EL (cell line): ENCODE data around the gene AXIN2.
A peak's percentile ranks its signal among the peaks of the same experiment; 100 is the strongest.
"Not testable (repeated sequence)": the region's sequence is repeated elsewhere in the genome, so short reads cannot be mapped to it uniquely, and the experiment has no call there.

Experiments
- DNase-seq: peaks from one replicate; pipeline ENCODE4 v3.0.0-alpha.2; 2016

AXIN2 gene

DNA sequence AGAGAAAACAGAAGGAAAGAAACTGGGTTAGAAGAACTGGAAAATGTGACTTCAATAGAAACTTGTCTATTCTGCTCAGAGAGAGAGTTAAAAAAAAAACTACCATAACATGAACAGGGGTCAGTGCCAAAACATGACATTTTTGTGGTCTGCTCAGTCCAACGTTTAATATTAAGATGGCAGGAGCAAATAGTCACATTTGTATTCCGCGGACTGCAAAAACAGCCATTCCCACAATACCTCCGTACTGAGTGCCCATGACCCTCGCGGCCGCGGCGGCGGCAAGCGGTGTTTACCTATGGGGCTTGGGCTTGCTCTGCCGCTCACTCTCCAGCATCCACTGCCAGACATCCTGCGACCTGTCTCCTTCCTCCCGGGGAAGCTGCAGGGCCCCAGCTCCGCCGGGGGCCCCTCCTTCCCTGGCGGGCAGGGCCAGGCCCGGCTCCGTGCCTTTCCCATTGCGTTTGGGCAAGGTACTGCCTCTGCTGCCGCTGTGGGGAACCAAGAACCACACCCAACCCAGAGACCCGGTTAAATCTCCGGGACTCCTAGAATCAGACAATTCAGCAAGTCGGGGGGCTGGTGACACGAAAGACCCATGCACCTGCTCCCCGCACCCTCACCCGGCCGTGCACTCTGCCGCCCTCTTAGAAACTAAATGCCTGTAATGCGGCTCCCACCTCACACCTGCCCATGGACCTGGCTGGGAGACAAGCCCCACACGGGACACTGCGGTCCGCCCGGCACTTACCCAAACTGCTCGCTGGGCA lies 24.7 kb downstream of the AXIN2 start:
- DNase-seq = no peak

DNA sequence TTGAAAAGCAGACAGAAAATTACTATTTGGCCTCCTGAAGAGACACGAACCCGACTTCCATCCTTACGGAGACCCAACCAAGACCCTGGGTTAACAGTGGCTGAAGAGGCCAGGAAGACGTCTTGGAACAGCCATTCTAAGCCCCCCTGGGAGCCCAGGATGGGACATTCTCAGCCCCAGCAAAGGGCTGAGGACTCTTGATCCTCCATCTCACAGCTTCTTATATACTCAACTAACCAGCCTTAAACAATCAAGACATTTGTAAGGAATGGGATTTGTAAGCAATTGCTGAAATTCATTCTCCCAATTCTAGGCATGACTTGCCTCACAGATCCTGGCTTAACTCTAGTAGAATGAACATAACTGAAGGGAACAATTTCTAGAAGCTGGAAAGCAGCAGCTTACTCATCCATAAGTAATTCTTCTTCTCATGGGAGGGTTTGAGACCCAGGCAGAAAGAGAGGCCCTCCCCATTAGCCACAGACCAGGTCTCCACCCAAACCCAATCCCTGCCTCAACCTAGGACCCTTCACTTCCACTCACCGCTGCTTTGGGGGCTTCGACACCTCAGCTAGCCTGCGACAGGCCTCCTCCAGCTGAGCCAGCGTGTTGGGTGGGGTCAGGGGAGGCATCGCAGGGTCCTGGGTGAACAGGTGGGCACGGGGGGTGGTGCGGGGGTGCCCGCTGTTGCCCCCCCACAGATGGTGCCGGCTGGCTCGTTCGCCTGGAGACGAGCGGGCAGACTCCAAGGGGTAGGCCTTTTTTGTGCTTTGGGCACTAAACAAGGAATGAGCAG lies 25.5 kb downstream of the AXIN2 start:
- DNase-seq = no peak

DNA sequence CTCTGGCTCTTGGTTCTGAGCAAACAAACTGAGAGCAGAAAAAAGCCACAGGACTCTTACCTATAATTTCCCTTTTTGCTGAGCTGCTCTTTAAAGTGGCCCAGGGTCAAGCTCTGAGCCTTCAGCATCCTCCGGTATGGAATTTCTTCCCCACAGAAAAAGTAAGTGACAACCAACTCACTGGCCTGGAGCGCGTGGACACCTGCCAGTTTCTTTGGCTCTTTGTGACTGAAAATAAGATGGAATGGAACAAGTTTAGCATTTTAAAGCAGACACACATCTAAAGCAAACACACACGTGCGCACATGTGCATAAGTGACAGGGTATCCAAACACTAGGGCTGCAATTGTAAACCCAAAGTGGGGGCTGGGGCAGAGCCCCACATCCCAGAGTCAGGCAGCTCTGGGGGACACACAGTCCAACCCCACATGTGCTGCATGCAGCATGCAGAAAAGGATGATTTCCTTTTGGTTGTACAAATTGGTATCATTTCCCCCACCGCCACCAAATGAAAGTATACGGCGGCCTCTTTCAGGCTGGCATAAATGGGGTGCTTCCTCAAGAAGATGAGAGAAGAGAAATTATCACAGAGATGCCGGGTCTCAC lies 27.5 kb downstream of the AXIN2 start:
- DNase-seq = no peak

GRCh38 chr17:65533056-65533745 lies 28.2 kb downstream of the AXIN2 start:
- no peak for DNase-seq

DNA sequence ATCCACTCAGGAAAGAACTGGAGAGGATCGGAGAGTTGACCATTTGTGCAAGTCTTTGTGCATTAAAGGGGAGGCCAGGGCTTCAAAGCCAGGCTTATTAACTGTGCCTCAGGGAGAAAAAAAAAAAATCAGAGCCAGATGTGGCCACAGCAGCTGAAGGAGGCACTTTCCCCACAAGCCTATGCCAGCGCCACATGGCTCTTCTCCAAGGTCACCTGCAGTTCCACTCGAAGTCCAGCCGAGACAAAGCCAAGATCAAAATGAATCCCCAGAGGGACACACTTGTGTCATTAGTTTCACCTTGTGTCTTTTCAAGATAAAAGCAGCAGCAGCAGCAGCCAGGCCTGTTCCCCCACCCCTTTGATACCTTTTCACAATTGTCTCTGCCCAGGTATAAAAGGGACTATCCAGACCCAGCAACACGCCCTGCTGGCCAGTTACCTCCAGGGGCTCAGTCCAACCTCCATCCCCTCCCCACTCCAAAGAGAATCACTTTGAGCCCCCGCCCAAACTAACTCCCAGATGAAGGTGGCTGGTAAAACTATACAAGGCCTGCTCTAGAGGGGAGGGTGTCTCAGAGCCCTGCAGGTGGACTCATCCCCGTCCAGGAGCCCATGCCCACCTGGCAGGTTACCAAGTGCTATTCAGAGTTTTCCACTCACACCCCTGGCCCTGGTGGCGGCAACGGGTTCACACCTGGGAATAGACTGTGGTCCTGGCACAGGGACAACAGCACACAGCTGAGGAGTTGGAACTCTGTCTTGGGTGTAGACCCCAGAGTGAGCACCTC lies 29.2 kb downstream of the AXIN2 start:
- no peak for DNase-seq

DNA sequence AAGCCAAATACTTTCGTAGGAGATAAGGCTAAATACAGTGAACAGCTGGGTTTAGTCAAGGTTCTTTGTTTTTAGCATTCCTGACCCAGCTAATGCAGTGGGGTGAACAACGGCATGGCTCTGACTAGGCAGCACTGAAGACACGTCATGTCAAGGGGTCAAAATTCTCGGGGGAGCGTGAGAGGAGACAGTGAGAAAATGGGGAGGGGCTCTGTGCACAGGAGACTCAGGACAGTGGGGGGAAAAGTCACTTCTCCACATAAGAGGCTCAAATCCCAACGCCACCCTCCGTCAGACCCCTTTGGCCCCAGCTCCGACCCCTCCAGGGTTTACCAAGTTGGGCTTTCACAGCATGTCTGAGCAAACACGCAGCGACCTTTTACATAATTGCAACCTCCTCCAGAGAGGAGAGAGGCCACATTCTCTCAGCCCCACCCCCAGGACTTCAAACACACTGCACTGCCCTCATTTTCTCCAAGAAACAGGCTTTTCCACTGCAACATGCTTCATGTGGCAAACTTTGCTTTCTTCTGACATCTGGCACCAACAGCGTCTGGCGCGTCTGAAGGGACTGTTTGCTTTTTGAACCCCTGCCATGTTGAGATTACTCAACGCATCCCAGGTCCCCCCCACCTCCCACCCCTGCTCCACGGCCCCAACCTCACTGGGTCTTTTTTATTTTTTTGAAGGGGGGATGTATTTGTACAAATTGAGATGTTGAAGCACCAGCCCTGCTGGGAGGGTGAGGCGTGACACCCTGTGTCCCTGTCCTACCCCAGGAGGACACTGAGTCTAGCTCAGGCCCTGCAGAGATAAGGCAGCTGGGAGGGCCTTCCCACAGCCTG lies 30.0 kb downstream of the AXIN2 start:
- DNase-seq = peak; percentile 31

GRCh38 chr17:65530523-65531255 lies 30.8 kb downstream of the AXIN2 start:
- DNase-seq = no peak

DNA sequence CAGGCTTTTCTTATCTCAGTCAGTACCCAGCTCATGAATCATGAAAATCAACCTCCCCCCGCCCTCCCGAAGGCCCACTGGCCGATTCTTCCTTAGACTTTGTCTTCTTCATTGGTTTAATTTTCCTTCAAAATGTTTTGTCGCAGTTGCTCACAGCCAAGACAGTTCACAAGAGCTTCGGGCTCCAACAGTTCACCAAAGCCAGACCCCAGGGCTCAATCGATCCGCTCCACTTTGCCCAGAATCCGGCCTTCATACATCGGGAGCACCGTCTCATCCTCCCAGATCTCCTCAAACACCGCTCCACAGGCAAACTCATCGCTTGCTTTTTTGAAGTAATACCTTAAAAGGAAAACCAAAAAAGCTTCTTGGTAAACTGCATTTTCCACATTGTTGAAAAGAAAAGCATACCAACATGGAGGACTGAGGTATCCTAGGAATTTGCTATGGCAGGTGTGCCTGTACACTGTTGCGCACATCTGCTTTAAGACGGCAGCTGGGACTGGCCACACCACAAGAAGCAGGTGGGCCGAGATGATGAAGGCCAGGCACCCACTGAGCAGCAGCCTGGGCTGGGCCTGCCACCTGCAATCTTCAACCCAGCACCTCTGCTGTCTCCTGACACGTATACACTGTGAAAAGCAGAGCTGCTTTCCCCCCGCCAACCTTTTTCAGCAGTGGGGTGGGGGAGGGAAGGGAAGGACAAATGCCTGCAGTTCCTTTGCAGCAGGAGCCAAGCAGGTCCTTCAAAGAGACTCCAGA lies 31.5 kb downstream of the AXIN2 start:
- DNase-seq = no peak

GRCh38 chr17:65529040-65529633 lies 32.3 kb downstream of the AXIN2 start:
- DNase-seq = no peak

DNA sequence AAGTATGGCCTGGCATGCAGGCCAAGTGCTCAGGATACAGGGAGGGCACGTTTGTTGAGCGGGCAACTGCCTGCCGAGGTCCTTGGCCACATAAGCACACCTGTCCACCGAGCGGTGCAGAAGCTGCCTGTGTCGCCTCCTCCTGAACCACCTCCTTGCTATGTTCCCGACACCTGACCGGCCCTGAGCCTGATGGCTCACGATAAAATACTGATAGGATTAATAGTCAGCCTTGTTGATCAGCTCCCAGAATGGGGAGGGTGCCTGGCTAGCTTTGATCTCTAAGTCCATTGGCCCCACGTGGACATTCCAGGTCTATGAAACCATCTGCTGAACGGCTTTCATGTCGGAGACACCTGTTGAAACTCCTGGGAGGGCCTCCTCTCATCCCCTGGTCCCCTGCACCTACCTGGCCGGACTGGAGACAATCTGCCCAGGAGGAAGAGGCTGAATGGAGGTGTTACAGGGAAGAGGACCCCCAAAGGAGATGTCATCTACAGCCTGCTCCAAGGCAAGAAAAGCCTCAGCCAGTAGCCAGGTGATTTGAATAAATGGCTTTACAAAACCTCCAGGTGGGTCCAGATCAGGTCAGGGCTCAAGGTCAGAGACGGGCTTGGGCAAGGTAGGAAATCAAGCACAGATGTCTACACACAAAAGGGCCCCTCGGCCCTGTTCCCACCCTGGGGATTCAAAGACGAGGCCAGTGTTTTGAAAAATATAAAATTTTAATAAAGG lies 33.4 kb downstream of the AXIN2 start:
- no peak for DNase-seq

- DNase-seq = no peak
These were observed 34.1 kb downstream of the AXIN2 start for GRCh38 chr17:65527381-65527780.

DNA sequence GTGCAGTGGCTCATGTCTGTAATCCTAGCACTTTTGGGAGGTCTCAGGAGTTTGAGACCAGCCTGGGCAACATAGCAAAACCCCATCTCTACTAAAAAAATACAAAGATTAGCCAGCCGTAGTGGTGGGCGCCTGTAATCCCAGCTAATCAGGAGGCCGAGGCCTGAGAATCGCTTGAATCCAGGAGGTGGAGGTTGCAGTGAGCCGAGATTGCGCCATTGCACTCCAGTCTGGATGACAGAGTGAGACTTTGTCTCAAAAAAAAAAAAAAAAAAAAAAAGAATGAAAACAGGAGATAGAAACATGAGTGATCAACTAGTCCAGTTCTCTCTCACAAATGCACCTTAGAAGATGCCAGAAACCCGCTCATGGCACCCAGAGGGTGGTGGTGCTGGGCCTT lies 34.6 kb downstream of the AXIN2 start:
- not testable (repeated sequence) for DNase-seq

- no peak for DNase-seq
These were observed 37.4 kb downstream of the AXIN2 start for GRCh38 chr17:65523853-65524664.

DNA sequence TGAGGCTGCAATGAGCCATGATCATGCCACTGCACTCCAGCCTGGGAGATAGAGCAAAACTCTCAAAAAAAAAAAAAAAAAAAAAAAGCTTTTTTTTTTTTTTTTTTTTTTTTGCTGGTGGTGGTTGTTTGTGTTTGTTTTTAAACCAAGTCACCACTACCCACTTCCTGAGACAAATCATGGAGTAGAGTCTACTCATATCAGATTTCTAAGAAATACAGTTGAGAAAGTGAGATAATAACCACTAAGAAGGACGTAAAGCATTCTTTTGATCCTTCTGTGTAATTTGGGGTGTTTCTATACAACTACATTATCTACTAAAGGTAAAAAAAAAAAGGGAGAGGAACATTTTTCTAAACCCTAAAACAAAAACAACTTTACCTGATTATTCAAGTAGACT lies 38.0 kb downstream of the AXIN2 start:
- no peak for DNase-seq

DNA sequence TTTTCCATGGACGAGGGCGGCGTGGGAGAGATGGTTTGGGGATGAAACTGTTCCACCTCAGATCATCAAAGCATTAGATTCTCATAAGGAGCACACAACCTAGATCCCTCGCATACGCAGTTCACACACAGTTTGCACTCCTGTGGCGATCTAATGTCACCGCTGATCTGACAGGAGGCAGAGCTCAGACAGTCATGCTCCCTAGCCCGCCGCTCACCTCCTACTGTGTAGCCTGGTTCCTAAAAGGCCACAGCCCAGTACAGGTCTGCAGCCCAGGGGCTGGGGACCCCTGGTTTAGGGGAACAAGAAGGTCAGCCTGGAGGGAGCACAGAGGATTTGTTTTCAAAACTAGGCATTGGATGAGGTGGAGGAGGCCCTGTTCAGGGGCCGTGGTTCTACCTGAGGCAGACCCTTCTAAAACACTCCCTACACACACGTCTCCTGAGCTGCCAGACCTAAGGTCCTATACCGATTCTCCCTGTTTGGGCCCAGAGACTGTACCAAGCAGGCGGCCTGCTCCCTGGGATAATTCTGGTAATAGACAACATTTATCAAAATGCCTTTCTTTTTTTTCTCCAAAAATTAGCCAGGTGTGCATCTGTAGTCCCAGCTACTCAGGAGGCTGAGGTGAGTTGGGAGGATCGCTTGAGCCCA lies 38.6 kb downstream of the AXIN2 start:
- no peak for DNase-seq

- no peak for DNase-seq
These were observed 42.0 kb downstream of the AXIN2 start for GRCh38 chr17:65519462-65519861.

DNA sequence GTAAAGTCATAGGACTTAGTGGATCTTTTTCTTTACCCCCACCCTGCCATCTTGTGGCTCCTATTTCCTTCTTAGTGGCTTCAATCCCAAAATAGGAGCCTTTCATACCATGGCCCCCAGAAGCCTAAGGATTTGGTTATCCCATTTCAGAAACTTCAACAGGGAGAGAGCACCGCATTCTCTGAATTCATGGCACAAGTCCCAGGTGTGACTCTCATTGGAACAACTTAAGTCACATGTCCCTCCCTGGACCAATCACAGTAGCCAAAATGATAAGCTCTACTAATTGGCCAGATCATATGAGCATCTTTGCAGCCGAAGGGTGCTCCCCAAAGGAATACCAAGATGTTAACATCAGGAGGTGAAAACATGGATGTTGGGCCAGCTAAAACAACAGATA lies 43.2 kb downstream of the AXIN2 start:
- DNase-seq = peak; percentile 37
